A172 (cell line): Measurements from ENCODE around the gene MAGI2. TPM values are rescaled to one million over a fixed set of nuclear protein-coding genes. Genes with fewer than 3 reads are reported as not detected.
"Not testable (repeated sequence)": the region's sequence is repeated elsewhere in the genome, so short reads cannot be mapped to it uniquely, and the experiment has no call there.

ENCODE experiments used
- DNase-seq: peaks from one replicate; pipeline ENCODE4 v3.0.0-alpha.2; 2015; ENCODE audit warnings: low spot score
- total RNA-seq: library from RNA; depleted of rRNA; stranded (reverse); fragments of >200 nt; shearing (Covaris generic); gene quantifications from 2 replicates; pipeline ENCODE4 v1.2.3, GENCODE V29; 2014

Gene MAGI2
- total RNA-seq, 1 experiment from 2014 or later = 1.5 TPM

DNA sequence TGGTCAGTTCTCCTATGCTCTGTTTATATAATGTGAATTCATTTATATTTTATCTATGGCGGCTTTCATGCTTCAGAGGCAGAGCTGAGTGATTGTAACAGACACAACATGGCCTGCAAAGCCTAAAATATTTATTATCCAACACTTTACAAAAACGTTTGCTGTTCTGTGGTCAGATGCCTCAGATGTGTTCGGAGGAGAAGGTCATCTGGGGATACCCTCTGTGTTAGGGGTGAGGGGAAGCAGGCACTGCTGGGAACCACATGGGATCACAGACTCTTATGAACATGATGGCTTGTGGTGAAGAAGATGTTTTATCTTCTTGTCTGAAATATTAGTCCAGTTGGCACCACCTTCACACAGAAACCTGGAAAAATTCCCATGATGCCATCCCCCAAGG lies 1451.4 kb downstream of the MAGI2 start:
- no peak for DNase-seq

DNA sequence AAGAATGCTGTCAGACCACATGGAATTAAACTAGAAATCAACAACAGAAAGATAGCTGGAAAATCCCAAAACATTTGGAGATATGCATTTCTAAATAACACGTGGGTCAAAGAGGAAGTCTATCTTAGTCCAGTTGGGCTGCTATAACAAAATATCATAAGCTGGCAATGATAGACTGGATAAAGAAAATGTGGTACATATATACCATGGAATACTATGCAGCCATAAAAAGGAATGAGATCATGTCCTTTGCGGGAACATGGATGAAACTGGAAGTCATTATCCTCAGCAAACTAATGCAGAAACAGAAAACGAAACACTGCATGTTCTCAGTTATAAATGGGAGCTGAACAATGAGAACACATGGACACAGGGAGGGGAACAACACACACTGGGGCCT lies 1454.3 kb downstream of the MAGI2 start:
- not testable (repeated sequence) for DNase-seq

DNA sequence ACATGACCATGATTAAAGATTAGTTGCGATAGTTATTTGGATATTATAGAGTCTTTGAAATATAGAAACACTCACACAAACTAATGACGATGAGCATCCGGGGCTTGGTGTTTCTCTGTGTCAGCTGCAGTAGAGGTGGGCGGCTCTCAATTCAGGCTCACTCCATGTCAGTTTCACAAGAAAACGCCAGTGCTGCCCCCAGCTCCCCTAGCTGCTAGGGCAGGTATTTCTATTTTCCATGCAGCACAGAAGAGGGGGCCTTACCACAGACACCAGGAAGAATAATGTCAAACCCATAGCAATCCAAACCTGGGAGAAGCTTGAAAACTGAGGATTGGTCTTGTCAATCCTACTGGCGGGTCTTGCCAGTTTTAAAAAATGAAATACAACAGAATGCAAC lies 1457.8 kb downstream of the MAGI2 start:
- DNase-seq = no peak

DNA sequence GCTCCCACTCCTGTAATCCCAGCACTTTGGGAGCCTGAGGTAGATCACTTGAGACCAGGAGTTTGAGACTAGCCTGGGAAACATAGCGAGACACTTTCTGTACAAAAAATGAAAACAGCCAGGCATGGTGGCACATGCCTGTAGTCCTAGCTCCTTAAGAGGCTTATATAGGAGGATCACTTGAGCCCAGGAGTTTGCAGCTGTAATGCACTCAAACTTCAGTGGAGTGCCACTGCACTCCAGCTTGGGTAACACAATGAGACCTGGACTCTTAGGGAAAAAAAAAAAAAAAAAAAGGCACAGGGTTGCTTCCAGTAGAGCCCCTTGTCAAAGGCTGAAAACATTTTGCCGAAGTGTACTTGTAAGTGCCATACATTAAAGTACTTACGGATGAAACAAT lies 1459.6 kb downstream of the MAGI2 start:
- no peak for DNase-seq

DNA sequence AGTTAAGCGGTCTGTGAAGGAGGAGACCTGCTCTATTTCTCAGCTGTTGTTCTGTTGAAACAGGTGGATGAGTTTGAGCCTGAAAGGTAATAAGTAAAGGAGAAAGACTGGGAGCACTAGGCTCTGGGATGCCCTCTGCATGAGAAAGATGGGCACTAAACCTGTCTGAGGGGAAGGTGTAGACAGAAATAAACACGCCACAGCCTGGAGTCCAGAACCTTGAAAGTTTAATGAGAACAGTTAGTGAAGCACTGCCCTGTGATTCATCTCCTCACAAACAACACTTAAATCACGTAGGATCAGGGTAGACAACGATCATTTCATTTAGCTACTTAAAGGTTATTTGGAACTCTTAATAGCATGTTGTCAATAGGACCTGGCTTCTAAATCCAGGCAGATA lies 1461.8 kb downstream of the MAGI2 start:
- no peak for DNase-seq

DNA sequence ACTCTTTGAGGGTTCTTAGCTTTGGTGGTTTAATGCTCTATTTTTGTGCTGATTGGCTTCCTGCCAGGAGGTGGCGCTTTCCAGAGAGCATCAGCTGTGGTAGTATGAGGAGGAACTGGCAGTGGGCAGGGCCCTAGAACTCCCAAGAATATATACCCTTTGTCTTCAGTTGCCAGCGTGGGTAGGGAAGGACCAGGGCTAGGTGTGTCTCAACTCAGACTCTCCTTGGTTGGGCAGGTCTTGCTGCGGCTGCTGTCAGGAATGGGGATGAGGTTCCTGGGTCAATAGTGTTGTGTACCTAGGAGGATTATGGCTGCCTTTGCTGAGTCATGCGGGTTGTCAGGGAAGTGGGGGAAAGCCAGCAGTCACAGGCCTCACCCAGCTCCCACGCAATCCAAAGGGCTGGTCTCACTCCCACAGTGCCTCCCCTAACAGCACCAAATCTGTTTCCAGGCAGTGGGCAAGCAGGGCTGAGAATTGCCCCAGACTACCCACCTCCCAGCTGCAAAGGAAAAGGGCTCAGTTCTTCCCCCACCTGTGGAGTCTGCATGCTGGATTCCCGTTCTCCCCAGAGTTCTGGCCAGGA lies 1463.4 kb downstream of the MAGI2 start:
- DNase-seq = peak; percentile 26

DNA sequence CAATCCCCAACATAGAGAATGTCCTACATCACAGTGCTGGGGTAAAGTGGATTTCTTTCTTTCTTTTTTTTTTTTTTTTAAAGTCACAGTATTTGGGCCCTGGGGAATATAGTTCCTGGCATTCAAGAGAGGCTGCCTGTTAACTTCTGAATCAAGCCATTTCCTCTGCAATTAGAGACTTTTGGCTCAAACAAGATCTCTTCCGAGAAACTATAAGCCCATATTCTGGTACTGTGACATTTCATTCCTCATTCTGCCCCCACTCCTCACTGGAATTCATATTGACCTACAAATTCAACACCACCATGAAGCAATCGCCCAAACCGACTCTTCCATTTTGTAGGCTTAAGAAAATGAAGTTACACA lies 1467.5 kb downstream of the MAGI2 start:
- DNase-seq = no peak

DNA sequence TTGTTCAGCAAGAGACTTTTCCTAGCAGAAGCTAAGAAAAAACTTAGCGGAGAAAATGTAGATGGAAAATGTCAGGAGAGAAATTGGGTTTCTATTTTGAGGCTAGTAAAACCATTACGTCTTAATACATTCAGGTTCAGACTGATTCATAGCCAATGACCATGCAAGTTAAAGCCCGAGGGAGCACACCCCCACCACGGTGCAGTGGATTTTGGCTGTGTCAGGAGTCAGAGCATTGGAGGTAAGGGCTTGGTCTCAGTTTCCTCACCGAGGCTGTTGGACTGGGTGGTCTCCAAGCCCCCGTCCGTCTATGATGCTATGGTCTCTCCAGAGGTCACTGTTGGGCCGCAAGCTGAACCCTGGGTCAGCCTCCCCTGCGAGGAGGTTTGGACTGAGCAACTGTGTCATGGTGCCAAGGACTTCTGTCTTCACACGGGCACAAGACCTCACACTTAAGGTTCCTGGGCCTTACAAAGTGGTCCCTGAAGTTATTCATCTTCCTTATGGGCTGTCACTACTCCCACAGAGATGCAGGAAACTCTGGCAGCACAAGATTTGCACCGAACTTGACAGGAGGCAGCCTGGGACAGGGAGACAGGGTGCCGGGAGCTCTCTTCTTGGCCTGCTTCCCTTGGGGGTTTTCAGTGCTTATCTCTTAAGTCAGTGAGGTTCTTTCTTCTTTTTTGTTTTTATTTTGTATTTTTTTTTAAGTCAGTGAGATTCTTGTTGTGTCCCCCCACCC lies 1468.1 kb downstream of the MAGI2 start:
- DNase-seq = no peak

DNA sequence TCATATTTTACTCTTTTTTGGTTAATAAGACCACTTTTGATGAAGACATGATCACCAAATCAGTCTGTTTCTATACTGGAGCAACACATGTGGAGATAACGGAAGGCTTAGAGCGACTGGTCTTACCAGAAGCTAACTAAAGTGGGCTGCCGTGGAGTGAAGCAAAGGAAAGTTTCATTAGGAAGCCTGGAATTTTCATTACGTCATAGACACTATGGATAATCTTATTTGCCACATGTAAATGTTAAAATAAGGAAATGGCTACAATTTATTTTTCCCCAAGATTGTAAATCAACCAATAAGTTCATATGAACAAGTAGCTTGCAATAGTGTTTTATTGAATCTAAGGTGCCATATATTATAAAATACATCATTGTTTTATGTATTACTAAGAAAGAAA lies 1469.5 kb downstream of the MAGI2 start:
- DNase-seq = no peak

DNA sequence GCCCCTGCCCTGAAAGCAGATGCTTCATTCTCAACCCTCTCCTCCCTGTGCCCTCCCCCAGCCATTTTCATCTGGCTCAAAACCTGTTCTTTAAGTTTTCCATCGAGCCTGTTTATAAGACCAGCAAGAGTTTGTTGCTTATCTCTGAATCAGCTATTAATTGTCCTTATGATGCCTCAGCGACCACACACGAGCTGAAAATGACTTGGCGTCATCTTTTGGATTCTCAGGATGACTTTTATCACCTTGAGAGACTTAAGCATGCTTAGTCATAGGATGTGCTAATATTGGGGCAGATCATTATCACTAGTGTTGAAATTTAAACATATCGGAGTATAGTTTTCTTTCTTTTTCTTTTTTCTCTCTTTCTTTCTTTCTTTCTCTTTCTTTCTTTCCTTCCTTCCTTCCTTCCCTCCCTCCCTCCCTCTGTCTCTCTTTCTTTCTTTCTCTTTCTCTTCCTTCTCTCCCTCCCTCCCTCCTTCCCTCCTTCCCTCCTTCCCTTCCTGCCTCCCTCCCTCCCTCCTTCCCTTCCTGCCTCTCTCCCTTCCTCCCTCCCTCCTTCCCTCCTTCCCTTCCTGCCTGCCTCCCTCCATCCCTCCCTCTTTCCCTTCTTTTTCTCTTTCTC lies 1470.4 kb downstream of the MAGI2 start:
- DNase-seq = peak; percentile 83

DNA sequence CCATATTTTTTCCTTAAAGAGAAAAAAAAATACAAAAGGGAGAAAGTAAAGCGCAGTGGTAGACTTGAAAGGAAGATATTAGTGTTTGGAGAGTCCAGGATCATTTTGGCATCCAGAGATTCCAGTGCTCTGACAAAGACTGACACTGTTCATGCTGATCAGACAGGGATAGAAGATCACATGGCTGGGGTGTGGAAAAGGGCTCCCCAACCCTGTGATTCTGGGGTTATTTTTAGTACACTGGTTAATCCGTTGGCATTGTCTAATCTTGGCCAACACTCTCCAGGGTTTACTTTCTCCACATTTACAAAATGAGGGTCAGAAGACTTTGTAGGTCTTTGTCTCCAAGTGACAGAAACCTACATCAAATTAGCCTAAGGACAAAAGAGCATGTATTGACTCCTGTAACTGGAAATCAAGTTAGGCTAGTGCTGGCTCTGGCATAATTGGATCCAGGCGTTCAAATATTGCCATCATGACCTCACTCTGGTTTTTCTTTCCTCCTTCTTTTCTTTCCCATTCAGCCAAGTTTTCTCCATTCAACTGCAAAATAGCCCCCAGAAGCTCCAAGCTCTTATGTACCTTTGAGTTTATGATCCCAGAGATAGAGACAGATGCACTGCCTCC lies 1473.3 kb downstream of the MAGI2 start:
- DNase-seq = no peak

DNA sequence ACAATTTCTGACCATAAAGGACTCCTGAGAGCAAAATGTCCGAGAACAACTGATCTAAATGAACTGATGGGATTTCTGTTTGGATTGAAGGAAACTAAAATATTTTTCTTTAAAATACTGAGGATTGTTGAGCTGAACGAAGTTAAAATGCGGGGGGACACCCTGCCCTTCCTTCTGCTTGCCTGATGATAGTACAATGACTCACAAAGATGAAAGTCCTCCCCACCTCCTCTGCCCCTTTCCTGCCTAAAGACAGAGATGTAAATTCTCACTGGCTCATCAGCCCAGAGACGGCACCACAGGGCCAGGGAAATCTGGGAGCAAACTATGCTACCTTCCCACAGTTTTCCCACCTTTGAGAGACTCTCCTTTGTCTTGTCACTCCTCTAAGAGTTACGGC lies 1474.2 kb downstream of the MAGI2 start:
- DNase-seq = peak; percentile 49

DNA sequence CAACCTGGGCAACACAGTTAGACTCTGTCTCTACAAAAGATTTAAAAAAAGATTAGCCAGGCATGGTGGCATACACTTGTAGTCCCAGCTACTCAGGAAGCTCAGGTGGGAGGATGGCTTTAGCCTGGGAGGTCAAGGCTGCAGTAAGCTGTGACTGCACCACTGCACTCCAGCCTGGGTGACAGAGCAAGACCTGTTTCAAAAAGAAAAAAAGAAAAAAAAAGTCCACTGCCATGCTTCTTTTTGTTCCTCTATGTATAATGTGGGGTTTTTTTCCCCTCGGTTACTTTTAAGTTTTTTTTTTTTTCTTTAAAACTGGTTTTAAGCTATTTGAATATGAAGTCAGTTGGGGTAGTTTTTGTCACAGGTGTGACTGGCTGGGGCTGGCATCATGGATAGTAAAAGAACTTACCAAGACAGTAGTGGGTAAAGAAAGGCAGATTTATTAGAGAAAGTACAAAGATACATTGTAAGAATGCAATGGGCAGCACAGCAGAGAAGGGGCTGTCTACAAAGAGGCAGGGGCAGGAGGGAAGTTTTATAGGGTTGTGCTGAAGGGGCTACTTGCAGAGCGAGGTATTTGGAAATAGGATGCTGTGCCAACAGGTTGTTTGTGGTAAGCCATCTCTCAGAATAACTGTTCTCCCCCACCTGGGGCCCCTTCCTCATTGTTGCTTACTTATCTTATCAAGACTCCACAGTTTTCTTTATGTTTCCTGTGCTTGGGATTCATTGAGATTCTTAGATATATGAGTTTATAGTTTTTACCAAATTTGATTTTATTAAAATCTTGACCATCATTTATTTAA lies 1477.6 kb downstream of the MAGI2 start:
- no peak for DNase-seq

DNA sequence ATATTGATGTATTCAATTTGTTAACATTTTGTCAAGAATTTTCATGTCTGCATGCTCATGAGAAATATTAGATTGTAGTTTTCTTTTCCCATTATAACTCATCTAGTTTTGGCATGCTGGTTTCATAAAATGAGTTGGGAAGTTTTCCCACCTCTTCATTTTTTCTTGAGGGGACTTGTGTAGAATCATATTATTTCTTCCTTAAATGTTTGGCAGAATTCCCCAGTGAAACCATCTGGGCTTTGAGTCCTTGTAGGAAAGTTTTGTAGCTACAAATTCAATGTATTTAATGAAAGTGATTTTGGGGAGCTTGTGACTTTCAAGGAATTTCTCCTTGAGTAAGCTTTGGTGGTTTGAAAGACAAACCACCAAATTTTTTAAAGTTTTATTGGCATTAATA lies 1481.7 kb downstream of the MAGI2 start:
- no peak for DNase-seq

DNA sequence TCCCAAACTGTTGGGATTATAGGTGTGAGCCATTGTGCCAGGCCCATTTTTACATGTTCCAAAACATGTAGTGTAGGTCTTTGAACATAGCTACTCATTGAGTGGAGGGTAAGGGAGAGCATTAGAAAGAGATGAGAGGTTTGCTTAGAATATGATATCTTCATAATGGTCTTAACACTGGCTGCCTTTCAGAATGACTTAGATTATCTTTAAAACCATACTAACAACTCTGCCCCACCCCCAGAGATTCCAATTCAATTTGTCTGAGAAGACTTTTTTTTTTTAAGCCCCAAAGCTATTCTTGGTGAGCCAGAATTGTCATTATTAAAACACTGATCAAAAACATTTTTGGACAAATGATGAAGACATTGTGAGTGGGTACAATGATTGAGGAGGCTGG lies 1486.0 kb downstream of the MAGI2 start:
- DNase-seq = no peak
